GM21526 (cell line): ENCODE data around the gene RNF19B.

ENCODE experiments used
- ATAC-seq: cut with Tn5 transposase; IDR thresholded peaks from one replicate; pipeline ENCODE4 v1.9.1; 2021; ENCODE audit warnings: moderate library complexity; ENCODE audit not compliant: unreplicated experiment, low FRiP score

The RNF19B gene

DNA sequence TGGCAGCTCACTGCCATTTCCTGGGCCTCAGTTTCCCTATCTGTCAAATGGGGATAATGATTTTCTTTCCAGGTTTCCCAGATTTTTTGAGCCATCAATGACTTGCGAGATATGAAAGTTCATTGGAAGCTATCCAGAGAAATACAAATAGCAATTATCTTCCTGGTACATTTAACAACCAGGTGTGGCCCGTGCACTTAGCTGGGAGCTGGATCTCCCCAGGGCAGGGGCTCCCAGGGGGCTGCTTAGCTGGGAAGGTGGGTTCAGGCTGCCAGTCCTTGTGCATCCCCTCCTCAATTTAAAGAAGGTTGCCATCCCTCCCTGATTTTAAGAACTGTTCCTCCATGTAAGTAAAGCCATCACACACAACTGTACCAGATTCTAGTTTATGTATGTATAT is 59.8 kb downstream of the RNF19B start:
- ATAC-seq, result no peak

DNA sequence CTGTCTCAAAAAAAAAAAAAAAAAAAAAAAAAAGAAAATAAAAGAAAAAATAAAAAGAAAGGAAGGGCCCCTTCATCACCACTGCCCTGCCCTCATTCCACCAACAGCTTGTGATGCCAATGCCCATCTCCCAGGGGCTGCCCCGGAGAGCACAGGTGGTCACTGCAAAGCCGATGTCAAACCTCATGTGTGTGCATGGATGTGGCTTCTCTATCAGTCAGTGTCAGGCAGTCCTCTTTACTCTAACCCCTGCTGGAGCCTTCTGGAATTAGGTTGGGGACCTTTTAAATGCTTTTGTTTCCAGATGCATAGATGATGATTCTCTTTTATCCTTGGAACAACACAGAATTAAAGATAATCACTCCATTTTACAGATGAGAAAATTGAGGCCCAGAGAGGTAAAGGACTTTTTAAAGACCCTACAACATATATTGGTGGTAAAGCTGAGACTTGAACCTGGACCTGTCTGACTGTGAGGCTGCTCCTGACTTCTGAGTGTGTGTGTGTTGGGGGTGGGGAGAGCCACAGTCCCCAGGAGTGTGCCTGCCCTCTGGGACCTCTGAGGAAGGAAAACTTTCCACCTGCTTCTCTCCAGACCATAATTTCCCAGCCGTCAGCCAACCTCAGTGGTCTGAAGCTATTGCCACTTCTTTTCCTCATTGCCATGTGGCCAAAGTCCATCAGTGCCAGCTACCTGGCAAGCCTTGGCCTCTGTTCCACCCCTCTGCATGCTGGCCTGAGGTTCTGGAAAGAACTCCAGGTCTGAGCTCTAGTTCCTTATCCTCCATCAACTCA is 60.4 kb downstream of the RNF19B start:
- ATAC-seq, result no peak

DNA sequence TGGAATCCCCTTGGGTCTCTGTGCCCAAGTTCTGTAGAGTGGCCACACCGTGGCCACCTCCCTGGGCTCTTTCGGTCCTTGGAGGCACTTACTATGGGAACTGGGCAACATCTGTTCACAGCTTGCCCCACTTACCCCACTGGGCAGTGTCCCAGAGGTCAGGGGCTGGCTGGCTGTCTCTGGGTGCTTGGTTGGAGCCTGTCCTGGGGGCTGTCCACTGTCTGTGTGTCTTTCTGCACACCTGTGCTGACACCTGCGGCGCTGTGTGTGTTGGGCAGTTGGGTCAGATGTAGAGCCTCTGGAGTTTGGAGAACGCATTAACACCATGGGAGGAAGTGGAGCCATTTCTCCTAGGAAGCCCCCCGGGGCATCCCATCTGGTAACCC is 62.1 kb downstream of the RNF19B start:
- ATAC-seq, result no peak

- no peak for ATAC-seq
Measured at GRCh38 chr1:32901823-32902534, 62.6 kb downstream of the RNF19B start.

DNA sequence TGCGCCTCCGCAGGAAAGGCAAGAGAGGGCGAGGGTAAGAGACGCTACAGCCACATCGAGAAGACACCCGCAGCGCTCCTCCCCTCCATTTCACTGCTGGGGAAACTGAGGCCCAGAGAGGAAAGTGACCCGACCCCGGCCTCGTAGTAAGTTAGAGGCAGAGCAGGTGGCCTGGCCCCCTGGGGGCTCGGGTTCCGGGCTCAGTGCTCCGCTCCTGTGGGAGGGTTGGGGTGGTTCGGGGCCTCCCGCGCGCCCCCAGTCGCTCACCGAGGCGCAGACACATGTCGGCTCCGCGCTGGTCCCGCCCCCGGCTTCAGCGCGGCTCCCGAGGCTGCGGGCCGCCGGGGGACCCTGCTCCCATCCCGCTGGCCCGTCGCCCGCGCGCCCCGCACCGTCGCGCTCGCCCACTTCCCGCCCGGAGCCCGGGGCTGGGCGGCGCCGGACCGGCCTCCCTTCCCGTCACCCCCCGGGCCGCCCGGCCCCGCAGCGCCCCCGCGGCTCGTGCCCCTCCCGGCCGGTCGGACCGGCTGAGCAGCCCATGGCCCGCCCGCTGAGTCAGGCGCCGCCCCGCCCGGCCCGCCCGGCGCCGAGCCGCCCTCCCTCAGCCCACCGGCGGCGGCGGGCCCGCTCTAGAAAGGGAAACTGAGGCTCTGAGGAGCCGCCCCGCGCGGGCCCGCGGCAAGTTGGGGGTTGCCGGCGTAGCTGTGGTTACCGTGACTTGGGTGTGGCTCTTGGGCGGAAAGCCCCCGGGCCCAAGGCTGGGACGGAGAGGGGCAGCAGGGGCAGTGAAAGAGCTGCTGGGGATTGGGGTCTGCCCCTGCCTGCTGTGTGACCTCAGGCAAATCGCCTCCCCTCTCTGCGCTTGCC is 63.4 kb downstream of the RNF19B start, which contains the start of gene TMEM54:
TSS of gene TMEM54 (minus strand) at position 434 of the 867 bp plus-strand sequence. CDS start at position 283, 151 bp downstream.
- ATAC-seq, result no peak

DNA sequence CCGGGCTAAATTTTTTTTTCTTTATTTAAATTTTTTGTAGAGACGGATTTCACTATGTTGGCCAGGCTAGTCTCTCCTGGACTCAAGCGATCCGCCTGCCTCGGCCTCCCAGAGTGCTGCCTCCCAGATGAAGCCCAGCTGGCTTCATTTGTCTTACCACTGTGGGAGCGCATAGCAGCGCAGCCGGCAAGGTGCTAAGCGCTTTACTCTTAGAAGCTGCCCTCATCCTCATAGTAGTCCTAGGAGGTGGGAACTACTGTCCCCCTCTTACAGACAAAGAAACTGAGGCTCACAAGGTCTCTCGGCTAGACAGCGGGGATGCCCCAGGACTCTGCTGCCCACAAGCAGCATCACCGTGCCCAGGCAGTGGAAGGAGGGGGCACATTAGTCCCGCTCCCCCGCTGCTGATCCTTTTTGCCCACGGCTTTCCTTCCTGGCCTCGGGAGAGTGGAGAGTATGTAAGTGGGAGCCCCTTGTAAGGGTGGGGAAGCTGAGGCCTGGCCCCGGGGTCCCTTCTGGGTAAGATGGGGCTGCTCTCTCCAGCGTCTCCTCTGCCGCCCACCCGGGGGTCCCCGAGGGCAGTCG is 64.1 kb downstream of the RNF19B start:
- no peak for ATAC-seq

GRCh38 chr1:32899586-32900296 is 64.9 kb downstream of the RNF19B start:
- ATAC-seq, result no peak

GRCh38 chr1:32898958-32899357 is 65.7 kb downstream of the RNF19B start:
- ATAC-seq, result no peak

DNA sequence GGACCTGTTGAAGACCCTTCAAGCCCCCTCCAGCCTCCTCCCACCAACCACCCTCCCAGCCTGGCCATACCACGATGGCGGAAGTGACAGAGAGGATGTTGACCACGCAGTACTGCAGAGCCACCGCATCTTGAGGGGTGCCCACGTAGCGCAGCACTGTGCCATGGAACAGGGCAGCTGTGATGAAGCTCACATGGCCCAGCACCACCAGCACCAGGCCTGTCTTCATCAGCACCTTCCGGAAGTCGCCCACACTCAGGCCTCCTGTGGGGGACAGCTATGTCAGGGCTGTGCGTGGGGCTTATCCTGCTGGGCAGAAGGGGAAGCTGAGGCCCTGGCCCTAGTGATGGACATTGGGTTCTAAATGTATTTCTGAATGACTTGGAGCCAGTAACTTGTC is 66.6 kb downstream of the RNF19B start:
- ATAC-seq, result no peak

- no peak for ATAC-seq
Measured at GRCh38 chr1:32897082-32898049, 67.2 kb downstream of the RNF19B start.

DNA sequence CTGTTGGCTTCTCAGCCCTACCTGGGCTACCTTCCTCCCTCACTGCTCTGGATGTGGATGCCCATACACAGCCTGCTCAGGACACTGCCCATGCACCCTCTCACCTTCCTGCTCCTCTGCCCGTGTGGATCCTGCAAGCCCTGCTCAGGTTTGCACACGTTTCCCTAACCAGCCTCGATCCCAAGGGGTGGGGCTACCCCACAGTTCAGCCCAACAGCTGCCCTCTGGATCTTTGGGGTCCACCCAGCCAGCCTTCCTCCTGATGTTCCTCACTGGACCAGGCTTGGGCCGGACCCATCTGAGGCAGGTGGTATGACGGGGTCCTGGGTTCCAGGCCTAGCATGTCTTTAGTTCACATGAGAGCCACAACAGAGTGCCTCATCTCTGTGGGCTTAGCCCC is 68.2 kb downstream of the RNF19B start:
- no peak for ATAC-seq

- ATAC-seq, result no peak
Measured at GRCh38 chr1:32895325-32896215, 69.0 kb downstream of the RNF19B start.

- ATAC-seq, result no peak
Measured at GRCh38 chr1:32894681-32895080, 69.9 kb downstream of the RNF19B start.

DNA sequence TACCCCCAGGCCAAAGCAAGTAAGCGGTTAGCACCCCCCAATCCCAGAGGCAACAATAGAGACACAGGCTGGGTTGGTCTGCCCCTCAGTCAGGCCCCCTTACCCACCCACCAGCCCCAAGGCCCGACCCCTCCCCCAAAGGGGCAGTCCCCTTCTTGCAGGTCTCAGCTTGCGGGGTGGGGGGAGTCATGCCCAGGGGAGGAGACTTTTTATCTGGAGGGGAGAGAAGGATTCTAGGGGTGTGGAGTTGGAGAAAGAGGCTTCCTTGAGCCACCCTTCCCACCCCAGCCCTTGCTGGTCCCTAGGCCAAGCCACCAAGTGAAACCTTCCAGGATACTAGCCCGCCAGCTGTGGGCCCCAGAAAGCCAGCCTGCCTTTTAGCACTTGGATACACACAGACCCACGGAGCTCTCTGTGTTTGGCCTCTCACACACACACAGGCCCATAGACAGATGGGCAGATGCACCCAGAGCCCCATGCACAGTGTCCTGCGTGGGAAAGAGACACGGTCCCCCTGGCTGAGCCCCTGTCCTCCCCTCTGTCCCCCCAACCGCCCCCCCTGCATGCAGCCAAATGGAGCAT is 70.5 kb downstream of the RNF19B start:
- no peak for ATAC-seq

- ATAC-seq, result no peak
Measured at GRCh38 chr1:32893198-32894018, 71.2 kb downstream of the RNF19B start.

DNA sequence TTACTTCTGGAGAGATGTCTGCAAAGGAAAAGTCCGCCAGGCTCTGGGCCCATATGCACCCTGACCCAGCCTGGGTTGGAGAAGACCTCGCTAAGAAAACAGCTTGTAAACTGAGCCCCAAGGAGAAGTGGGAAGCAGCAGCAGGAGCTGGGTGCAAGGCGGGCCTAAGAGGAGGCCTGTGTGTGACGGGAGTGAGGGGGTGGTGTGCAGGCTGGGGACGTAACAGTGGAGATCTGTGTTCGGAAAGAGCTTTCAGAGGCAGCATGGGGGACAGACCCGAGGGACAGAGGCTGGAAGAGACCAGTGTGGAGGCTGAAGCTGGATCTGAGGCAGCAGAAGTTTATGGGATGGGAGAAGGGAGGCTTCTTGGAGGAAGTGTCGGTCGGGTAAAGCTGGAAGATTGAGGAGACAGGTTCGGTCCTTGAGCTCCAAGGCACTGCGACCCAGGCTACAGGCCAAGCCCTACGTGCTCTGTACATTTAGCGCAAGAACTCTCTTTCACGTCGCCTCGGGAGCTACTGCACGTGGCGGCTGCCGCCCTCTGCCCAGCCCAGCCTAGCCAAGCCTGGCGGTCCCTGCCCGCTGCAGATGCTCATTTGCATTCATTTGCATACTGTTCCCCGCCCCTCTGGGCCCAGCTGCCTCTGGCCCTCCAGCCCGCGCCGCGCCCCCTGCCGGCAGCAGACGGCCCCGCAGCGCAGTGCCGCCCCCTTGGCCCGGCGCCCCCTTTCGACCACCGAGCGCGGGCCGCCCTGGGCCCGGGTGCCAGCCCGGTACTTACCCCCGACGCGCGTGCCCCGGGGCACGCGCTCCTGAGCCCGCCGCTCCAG is 72.0 kb downstream of the RNF19B start:
- no peak for ATAC-seq
